ENCODE results near the gene CDC14A. TPM values are rescaled to one million over a fixed set of nuclear protein-coding genes. Genes with fewer than 3 reads are reported as not detected.

Gene CDC14A
- polyA plus RNA-seq, 1 experiment = 2.8 TPM

DNA sequence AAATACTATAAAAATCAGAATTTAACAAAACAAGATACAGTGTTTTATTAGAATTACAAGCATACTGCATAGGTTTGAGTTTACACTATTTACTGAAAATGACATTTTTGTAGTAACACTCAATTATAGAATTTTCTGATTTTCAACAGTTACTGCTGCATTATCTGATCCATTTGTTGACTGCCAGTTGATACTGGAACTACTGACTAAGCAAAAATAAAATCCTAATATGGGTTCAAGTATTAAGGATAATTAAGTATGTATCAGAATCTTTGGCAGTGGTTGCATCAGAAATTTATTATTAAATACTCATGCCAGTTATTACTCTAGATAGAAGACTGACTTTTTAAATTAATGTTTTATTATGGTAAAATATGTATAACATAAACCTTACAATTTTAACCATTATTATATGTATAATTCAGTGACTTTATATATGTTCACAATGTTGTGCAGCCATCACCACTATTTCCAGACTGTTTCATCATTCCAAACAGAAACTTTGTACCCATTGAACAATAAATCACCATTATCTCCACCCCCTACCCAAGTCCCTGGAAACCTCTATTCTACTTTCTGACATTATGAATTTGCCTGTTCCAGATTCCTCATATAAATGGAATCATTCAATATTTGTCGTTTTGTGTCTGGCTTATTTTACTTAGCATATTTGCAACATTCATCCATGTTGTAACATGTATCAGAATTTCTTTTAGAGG is 127.5 kb downstream of the CDC14A start:
- no peaks in the 10 kb centered on the region for H3K9me3 ChIP-seq (ENCODE audit: control insufficient read depth, insufficient read depth, low read length)
- ChIA-PET POLR2A (no interaction called here), CTCF (interaction anchor here (0.9 to 1.3 kb wide), 2 partner anchors 15 to 389 kb away, joined by 3 to 5 read pairs; no protein-coding TSS in a partner anchor)
- no peak for DNase-seq (ENCODE audit: low read depth, low spot score)
- TF ChIP-seq, protein P1, sequence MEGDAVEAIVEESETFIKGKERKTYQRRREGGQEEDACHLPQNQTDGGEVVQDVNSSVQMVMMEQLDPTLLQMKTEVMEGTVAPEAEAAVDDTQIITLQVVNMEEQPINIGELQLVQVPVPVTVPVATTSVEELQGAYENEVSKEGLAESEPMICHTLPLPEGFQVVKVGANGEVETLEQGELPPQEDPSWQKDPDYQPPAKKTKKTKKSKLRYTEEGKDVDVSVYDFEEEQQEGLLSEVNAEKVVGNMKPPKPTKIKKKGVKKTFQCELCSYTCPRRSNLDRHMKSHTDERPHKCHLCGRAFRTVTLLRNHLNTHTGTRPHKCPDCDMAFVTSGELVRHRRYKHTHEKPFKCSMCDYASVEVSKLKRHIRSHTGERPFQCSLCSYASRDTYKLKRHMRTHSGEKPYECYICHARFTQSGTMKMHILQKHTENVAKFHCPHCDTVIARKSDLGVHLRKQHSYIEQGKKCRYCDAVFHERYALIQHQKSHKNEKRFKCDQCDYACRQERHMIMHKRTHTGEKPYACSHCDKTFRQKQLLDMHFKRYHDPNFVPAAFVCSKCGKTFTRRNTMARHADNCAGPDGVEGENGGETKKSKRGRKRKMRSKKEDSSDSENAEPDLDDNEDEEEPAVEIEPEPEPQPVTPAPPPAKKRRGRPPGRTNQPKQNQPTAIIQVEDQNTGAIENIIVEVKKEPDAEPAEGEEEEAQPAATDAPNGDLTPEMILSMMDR (IDR thresholded peaks at IDR 0.05; ENCODE audit: low read depth, low read length) = no peak
- no peak overlapping the region for H3K4me3 ChIP-seq (ENCODE audit: low read depth, low read length)
- H3K27me3 ChIP-seq (ENCODE audit: control insufficient read depth, insufficient read depth, low read length) = no peaks in the 10 kb centered on the region
- no peak overlapping the region for H3K27ac ChIP-seq (ENCODE audit: low read depth, low read length)

DNA sequence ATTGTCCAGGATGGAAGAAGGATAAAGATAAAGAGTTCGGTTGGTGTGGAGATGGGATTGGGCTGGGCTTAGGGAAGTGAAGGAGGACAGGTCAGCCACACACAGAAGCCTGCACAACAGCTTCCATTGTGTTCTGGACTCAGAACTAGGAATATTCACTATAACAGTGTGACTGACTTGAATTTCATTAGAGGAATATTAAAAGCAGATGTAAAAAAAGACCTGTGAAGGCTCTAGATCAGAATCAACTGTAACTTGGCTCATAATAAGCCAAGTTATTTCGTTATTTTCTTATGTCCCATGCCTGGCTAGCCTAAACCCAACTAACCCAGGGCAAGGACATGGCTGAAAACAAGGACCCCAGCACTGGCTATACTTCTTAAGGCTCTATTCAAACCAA is 129.0 kb downstream of the CDC14A start:
- TF ChIP-seq, protein P1 (IDR thresholded peaks at IDR 0.05; ENCODE audit: low read depth, low read length) = no peak
- ChIA-PET CTCF (interaction anchor here (1.0 to 1.3 kb wide), 2 partner anchors 17 to 18 kb away, joined by 3 to 5 read pairs; no protein-coding TSS in a partner anchor), POLR2A (no interaction called here)
- no peak overlapping the region for H3K4me3 ChIP-seq (ENCODE audit: low read depth, low read length)
- H3K27me3 ChIP-seq (ENCODE audit: control insufficient read depth, insufficient read depth, low read length) = no peaks in the 10 kb centered on the region
- H3K27ac ChIP-seq (ENCODE audit: low read depth, low read length) = no peak overlapping the region
- DNase-seq (ENCODE audit: low read depth, low spot score) = no peak
- H3K9me3 ChIP-seq (ENCODE audit: control insufficient read depth, insufficient read depth, low read length) = no peaks in the 10 kb centered on the region

DNA sequence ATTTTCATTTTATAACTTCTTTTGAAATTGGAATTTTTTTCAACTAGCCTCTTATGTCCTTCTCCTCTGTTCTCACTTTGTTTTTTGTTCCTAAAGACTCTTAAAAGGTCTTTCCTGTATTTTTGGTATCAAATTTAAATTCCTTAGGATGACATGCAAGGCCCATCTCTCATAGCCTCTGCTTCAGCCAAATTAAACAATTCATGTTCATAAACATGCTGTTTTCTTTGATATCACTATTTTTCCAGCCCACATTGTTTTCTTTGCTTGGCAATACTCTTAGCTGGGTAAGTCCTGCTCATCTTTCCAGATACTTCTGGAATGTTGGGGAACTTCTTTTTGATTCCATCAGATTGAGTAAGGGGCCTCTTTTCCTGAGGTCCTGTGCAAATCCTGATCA is 129.9 kb downstream of the CDC14A start:
- ChIA-PET POLR2A (no interaction called here), CTCF (no interaction called here)
- DNase-seq (ENCODE audit: low read depth, low spot score) = no peak
- TF ChIP-seq, protein P1 (IDR thresholded peaks at IDR 0.05; ENCODE audit: low read depth, low read length) = no peak
- Histone ChIP-seq H3K27me3 (ENCODE audit: control insufficient read depth, insufficient read depth, low read length) (no peaks in the 10 kb centered on the region), H3K27ac (ENCODE audit: low read depth, low read length) (no peak overlapping the region), H3K9me3 (ENCODE audit: control insufficient read depth, insufficient read depth, low read length) (no peaks in the 10 kb centered on the region), H3K4me3 (ENCODE audit: low read depth, low read length) (no peak overlapping the region)

DNA sequence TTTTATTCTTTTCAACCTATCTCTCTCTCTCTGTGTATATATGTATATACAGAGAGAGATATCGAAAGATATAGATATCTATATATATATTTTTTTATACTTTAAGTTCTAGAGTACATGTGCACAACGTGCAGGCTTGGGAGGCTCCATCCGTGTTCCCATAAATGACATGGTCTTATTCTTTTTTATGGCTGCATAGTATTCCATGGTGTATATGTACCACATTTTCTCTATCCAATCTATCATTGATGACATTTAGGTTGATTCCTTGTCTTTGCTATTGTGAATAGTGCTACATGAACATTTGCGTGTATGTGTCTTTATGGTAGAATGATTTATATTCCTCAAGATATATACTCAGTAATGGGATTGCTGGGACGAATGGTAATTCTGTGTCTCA is 130.4 kb downstream of the CDC14A start:
- ChIA-PET POLR2A (no interaction called here), CTCF (no interaction called here)
- TF ChIP-seq, protein P1 (IDR thresholded peaks at IDR 0.05; ENCODE audit: low read depth, low read length) = no peak
- Histone ChIP-seq H3K27ac (ENCODE audit: low read depth, low read length) (no peak overlapping the region), H3K9me3 (ENCODE audit: control insufficient read depth, insufficient read depth, low read length) (no peaks in the 10 kb centered on the region), H3K27me3 (ENCODE audit: control insufficient read depth, insufficient read depth, low read length) (no peaks in the 10 kb centered on the region), H3K4me3 (ENCODE audit: low read depth, low read length) (no peak overlapping the region)
- no peak for DNase-seq (ENCODE audit: low read depth, low spot score)

DNA sequence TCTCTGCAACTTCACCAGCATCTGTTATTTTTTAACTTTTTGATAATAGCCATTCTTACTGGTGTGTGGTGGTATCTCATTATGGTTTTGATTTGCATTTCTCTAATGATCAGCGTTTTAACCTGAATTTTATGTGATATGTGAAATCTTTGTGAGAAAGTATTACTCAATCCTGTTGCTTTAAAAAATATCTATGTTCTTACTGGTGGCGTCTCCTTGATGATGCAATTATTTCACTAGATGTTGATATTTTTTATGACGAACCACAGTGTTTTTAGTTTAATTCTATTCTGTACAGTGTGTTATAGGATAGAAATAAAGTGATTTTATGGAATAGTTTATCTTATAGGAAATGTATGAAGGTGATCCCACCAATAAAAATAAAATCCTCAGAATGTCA is 130.9 kb downstream of the CDC14A start:
- DNase-seq (ENCODE audit: low read depth, low spot score) = no peak

More for the DNA sequence above, 130.9 kb downstream of the CDC14A start:
- H3K9me3 ChIP-seq (ENCODE audit: control insufficient read depth, insufficient read depth, low read length) = no peaks in the 10 kb centered on the region
- no peak overlapping the region for H3K27ac ChIP-seq (ENCODE audit: low read depth, low read length)
- TF ChIP-seq, protein P1 (IDR thresholded peaks at IDR 0.05; ENCODE audit: low read depth, low read length) = no peak
- no peak overlapping the region for H3K4me3 ChIP-seq (ENCODE audit: low read depth, low read length)
- H3K27me3 ChIP-seq (ENCODE audit: control insufficient read depth, insufficient read depth, low read length) = no peaks in the 10 kb centered on the region
- POLR2A ChIA-PET = no interaction called here
- CTCF ChIA-PET = no interaction called here
